HepG2 (cell line): ENCODE results near the gene SECTM1. TPM values are rescaled to one million over a fixed set of nuclear protein-coding genes. Genes with fewer than 3 reads are reported as not detected.

Experiments
- ATAC-seq: fragments of 200-7000 bp; cut with Tn5 transposase; 3 replicates; pipeline ENCODE4 v1.9.1; 2020; ENCODE audit warnings: mild to moderate bottlenecking, moderate library complexity
- BruUV-seq: library from RNA; stranded (reverse); fragments of 400-500 nt; replicated peaks from 2 replicates; lab custom pipeline; 2021; lab: Mats Ljungman, UMichigan
- CTCF ChIA-PET: fragments of 300-600 bp; formaldehyde crosslinking; extraction: SDS; loops from one replicate; lab custom pipeline; 2021; ENCODE audit warnings: low total read pairs, inconsistent platforms, low intra/inter-chr PET ratio; lab: Yijun Ruan, JAX
- POLR2A ChIA-PET: fragments of 350-600 bp; sonication (Branson Sonifier 250); formaldehyde crosslinking; loops from one replicate; lab custom pipeline; 2020; ENCODE audit warnings: antibody characterized with exemption, inconsistent platforms; lab: Yijun Ruan, JAX
- DNase-seq: peaks from one replicate; pipeline ENCODE4 v3.0.0-alpha.2; 2015; ENCODE audit warnings: low spot score
- FAIRE-seq: peaks from 3 replicates; lab custom pipeline; 2011; peaks lifted over from hg19 to GRCh38; lab: Jason Lieb, UNC
- H2AFZ ChIP-seq: one replicate; pipeline ENCODE4 v1.6.1; 2011; ENCODE audit warnings: low read length, inconsistent platforms
- H3K27ac ChIP-seq: fragments of 300-600 bp; 3 replicates; pipeline ENCODE4 v1.8.0; 2011; ENCODE audit warnings: mixed run types, mild to moderate bottlenecking, mixed read lengths, low read length, inconsistent platforms; ENCODE audit not compliant: insufficient read depth; ENCODE audit errors: extremely low read length
- H3K27me3 ChIP-seq, 2 experiments: fragments of 200-600 bp in 1 of 2; 2 replicates in 1 of 2; 3 replicates in 1 of 2; pipeline versions ENCODE4 v1.6.0 to v1.8.0; 2011; ENCODE audit warnings: low read length in 2 of 2, mild to moderate bottlenecking in 2 of 2, moderate library complexity in 2 of 2, inconsistent platforms in 1 of 2; ENCODE audit not compliant: insufficient read depth in 2 of 2, control insufficient read depth in 1 of 2
- H3K36me3 ChIP-seq, 2 experiments: fragments of 200-600 bp in 1 of 2; replicated peaks in 1 of 2; 2 replicates in 1 of 2; 3 replicates in 1 of 2; pipeline versions ENCODE4 v1.5.1 to v1.8.0; 2011; ENCODE audit warnings: low read length in 2 of 2, inconsistent platforms in 1 of 2; ENCODE audit not compliant: insufficient read depth in 2 of 2, control insufficient read depth in 1 of 2
- H3K4me1 ChIP-seq: 2 replicates; pipeline ENCODE4 v1.5.1; 2012; ENCODE audit warnings: low read length, inconsistent platforms; ENCODE audit not compliant: insufficient read depth
- H3K4me2 ChIP-seq: 2 replicates; pipeline ENCODE4 v1.6.0; 2011; ENCODE audit warnings: low read depth, low read length, inconsistent platforms
- H3K4me3 ChIP-seq, 3 experiments: fragments of 200-600 bp in 1 of 3; sonication (generic), shearing (Covaris generic) in 1 of 3; replicated peaks in 1 of 3; 2 replicates each; pipeline ENCODE4 v1.5.1; 2011 to 2016; ENCODE audit warnings: low read length in 3 of 3, inconsistent platforms in 2 of 3, low read depth in 2 of 3, mild to moderate bottlenecking in 2 of 3, control low read depth in 1 of 3, mixed read lengths in 1 of 3; ENCODE audit not compliant: insufficient read depth in 1 of 3
- H3K79me2 ChIP-seq: one replicate; pipeline ENCODE4 v1.6.1; 2011; ENCODE audit warnings: low read length, inconsistent platforms; ENCODE audit not compliant: insufficient read depth
- H3K9ac ChIP-seq: 2 replicates; pipeline ENCODE4 v1.6.0; 2011; ENCODE audit warnings: mild to moderate bottlenecking, low read depth, low read length, inconsistent platforms; ENCODE audit not compliant: insufficient read depth
- H3K9me3 ChIP-seq: 2 replicates; pipeline ENCODE4 v1.5.1; 2012; ENCODE audit warnings: mild to moderate bottlenecking, low read length
- H4K20me1 ChIP-seq: 2 replicates; pipeline ENCODE4 v1.6.0; 2011; ENCODE audit warnings: inconsistent platforms, mild to moderate bottlenecking, low read length, moderate library complexity; ENCODE audit not compliant: insufficient read depth
- AKAP8 ChIP-seq: sonication (generic); formaldehyde crosslinking; IDR thresholded peaks from 2 replicates; pipeline ENCODE4 v1.5.1; 2020; ENCODE audit warnings: mild to moderate bottlenecking, missing genetic modification reagents
- ELF3 ChIP-seq: IDR thresholded peaks from 2 replicates; pipeline ENCODE4 v1.6.1; 2016; ENCODE audit warnings: missing genetic modification reagents, missing compliant biosample characterization
- NR2F2 ChIP-seq: IDR thresholded peaks from 2 replicates; pipeline ENCODE4 v1.6.1; 2012; ENCODE audit warnings: low read depth, inconsistent platforms, borderline replicate concordance
- RORA ChIP-seq: sonication (generic); formaldehyde crosslinking; IDR thresholded peaks from 2 replicates; pipeline ENCODE4 v1.5.0; 2020; ENCODE audit warnings: mild to moderate bottlenecking, missing genetic modification reagents, moderate library complexity
- SP140L ChIP-seq: sonication (generic); formaldehyde crosslinking; IDR thresholded peaks from 2 replicates; pipeline ENCODE4 v1.4.0; 2020; ENCODE audit warnings: missing genetic modification reagents, borderline replicate concordance
- ZNF264 ChIP-seq: sonication (generic); formaldehyde crosslinking; IDR thresholded peaks from 2 replicates; pipeline ENCODE4 v1.4.0; 2020; ENCODE audit warnings: missing genetic modification reagents
- ZNF451 ChIP-seq: sonication (generic); formaldehyde crosslinking; IDR thresholded peaks from 2 replicates; pipeline ENCODE4 v1.5.0; 2020; ENCODE audit warnings: mild to moderate bottlenecking, missing genetic modification reagents
- WGBS: methylation state at CpG from one replicate; pipeline ENCODE4 v1.1.6; 2017; ENCODE audit warnings: low lambda C conversion rate; 5-methylcytosine and 5-hydroxymethylcytosine counted together
- in situ Hi-C: cut with HindIII; loops from 2 replicates; pipeline ENCODE4 v1.10.0; 2017; ENCODE audit warnings: low pct_unique_long_range_greater_than_20kb; ENCODE audit not compliant: extremely low pct_ligation_motif_present
- intact Hi-C: fragments of 100-400 bp; cut with micrococcal nuclease; formaldehyde crosslinking; loops from one replicate; pipeline ENCODE4 v1.10.0; 2022; ENCODE audit not compliant: unreplicated experiment
- polyA plus RNA-seq, 8 experiments: library from polyadenylated mRNA; depleted of rRNA in 3 of 8; stranded (reverse) in 7 of 8; unstranded in 1 of 8; fragments of >200 nt; fragmentation: Illumina TruSeq in 4 of 8; extraction: Trizol in 4 of 8; gene quantifications; 2 replicates each; pipeline versions ENCODE4 v1.2.1 to v1.2.3, GENCODE V29; 2011 to 2016; ENCODE audit warnings: low read depth in 4 of 8, missing spikeins in 1 of 8, mixed read lengths in 1 of 8; ENCODE audit not compliant: insufficient read depth in 1 of 8
- total RNA-seq, 5 experiments: library from RNA; depleted of rRNA; stranded (reverse); fragments of >200 nt; fragmentation: Illumina TruSeq; extraction: Trizol; gene quantifications; 2 replicates each; pipeline ENCODE4 v1.2.3, GENCODE V29; 2016; ENCODE audit warnings: low read depth in 1 of 5
- TF ChIP-seq, protein P1 (sequence below): fragments of 450-650 bp; IDR thresholded peaks from 2 replicates; pipeline ENCODE4 v1.6.1; 2017; ENCODE audit warnings: mild to moderate bottlenecking
- TF ChIP-seq, protein P2 (sequence below): sonication (generic); formaldehyde crosslinking; IDR thresholded peaks from 2 replicates; pipeline ENCODE4 v1.4.0; 2020; ENCODE audit warnings: low read depth, missing genetic modification reagents
- TF ChIP-seq, protein P3 (sequence below): sonication (generic); formaldehyde crosslinking; IDR thresholded peaks from 2 replicates; pipeline ENCODE4 v1.5.1; 2020; ENCODE audit warnings: mild to moderate bottlenecking, missing genetic modification reagents, borderline replicate concordance

SECTM1 gene
- total and polyA plus RNA-seq, 2 of the 13 experiments (the other 11 are each of a cell fraction or from before 2014, with no cell fraction given) = 3.5 to 5.3 TPM

DNA sequence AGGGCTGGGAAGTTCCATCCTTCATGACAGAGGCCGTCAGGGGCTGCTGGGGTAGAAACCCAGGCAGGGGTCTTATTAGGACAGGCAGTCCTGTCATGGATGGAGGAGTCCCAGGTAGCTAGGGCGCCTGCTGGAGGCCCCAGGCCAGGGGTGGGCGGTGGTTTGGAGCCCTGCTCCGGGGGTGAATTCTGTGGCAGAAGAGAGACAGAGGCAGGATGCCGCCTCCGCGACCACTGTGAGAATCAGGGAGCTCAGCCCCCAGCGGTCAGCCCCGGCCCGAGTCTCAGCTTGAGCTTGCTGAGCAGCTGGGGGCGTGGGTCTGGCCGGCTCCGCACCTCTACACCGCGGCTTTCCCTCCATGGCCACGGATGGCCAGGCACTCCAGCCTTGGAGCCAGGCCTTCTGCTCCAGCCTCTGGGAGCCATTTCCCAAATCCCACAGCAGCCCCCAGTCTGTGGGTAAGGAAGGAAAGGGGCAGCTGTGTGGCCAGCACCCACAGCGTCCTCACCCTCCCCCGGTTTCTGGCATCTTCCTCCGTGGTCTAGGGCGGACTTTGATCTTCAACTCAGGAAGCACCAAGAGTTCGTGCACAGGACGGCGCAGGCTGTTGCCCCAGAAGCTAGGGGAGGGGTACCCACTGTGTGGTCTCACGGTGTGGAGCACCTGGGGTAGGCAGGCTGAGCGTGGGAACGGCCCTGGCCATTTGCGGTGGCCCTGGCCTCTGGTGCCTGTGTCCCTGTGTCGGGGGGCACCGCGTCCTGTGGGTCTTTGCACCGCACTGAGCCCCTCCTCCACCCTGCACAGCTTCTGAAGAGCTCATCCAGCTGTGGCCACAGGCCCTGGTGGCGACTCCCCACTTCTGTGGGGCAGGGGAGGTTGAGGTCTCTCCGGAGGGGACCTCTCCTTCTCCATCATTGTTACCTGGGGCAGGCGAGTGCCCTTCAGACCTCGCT is 30.3 kb downstream of the SECTM1 start:
- H3K36me3 ChIP-seq = no peaks in the 10 kb centered on the region
- no peaks in the 10 kb centered on the region for H4K20me1 ChIP-seq
- CTCF ChIA-PET = no interaction called here
- ATAC-seq (peak; percentile 35), DNase-seq (no peak), FAIRE-seq (peak; percentile 70)
- peaks cover 78% of the 10 kb centered on the region for H3K4me1 ChIP-seq
- H3K9me3 ChIP-seq = no peaks in the 10 kb centered on the region
- no TSS peak for BruUV-seq
- H3K4me3 ChIP-seq = peak overlapping the region in 2 of 3 experiments; percentile 42 to 59; a peak in 3 of 6 replicates
- no peaks in the 10 kb centered on the region for H3K27me3 ChIP-seq
- peak overlapping the region; percentile 74 for H3K4me2 ChIP-seq
- no peak overlapping the region for H3K9ac ChIP-seq
- POLR2A ChIA-PET = interaction anchor here (0.6 to 12.8 kb wide), 18 partner anchors 8 to 74 kb away, joined by 3 to 270 read pairs (median 8); partner anchors contain the start of genes CD7, CSNK1D, SECTM1 and SLC16A3
- in situ Hi-C loops (no loop called here), intact Hi-C loops (loop anchor here (5.0 kb wide), 1 partner anchor 34 kb away; no protein-coding TSS in a partner anchor)
- H3K79me2 ChIP-seq = no peaks in the 10 kb centered on the region
- no peak overlapping the region for H3K27ac ChIP-seq
- H2AFZ ChIP-seq = no peak overlapping the region
- 29% methylated on average over 19 of the region's 35 CpGs for WGBS
- TF ChIP-seq RORA (CRISPR knock-in tag) = no peak
- TF ChIP-seq ZNF451 (CRISPR knock-in tag) = peak; percentile 75; the same call in 1 of the 2 replicates
- TF ChIP-seq ELF3 (CRISPR knock-in tag) = peak; percentile 71
- TF ChIP-seq, protein P1, sequence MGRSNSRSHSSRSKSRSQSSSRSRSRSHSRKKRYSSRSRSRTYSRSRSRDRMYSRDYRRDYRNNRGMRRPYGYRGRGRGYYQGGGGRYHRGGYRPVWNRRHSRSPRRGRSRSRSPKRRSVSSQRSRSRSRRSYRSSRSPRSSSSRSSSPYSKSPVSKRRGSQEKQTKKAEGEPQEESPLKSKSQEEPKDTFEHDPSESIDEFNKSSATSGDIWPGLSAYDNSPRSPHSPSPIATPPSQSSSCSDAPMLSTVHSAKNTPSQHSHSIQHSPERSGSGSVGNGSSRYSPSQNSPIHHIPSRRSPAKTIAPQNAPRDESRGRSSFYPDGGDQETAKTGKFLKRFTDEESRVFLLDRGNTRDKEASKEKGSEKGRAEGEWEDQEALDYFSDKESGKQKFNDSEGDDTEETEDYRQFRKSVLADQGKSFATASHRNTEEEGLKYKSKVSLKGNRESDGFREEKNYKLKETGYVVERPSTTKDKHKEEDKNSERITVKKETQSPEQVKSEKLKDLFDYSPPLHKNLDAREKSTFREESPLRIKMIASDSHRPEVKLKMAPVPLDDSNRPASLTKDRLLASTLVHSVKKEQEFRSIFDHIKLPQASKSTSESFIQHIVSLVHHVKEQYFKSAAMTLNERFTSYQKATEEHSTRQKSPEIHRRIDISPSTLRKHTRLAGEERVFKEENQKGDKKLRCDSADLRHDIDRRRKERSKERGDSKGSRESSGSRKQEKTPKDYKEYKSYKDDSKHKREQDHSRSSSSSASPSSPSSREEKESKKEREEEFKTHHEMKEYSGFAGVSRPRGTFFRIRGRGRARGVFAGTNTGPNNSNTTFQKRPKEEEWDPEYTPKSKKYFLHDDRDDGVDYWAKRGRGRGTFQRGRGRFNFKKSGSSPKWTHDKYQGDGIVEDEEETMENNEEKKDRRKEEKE = no peak
- no peak for TF ChIP-seq AKAP8
- peak; percentile 90 for TF ChIP-seq ZNF264 (CRISPR knock-in tag)
- TF ChIP-seq SP140L (CRISPR knock-in tag) = no peak
- TF ChIP-seq, protein P2, sequence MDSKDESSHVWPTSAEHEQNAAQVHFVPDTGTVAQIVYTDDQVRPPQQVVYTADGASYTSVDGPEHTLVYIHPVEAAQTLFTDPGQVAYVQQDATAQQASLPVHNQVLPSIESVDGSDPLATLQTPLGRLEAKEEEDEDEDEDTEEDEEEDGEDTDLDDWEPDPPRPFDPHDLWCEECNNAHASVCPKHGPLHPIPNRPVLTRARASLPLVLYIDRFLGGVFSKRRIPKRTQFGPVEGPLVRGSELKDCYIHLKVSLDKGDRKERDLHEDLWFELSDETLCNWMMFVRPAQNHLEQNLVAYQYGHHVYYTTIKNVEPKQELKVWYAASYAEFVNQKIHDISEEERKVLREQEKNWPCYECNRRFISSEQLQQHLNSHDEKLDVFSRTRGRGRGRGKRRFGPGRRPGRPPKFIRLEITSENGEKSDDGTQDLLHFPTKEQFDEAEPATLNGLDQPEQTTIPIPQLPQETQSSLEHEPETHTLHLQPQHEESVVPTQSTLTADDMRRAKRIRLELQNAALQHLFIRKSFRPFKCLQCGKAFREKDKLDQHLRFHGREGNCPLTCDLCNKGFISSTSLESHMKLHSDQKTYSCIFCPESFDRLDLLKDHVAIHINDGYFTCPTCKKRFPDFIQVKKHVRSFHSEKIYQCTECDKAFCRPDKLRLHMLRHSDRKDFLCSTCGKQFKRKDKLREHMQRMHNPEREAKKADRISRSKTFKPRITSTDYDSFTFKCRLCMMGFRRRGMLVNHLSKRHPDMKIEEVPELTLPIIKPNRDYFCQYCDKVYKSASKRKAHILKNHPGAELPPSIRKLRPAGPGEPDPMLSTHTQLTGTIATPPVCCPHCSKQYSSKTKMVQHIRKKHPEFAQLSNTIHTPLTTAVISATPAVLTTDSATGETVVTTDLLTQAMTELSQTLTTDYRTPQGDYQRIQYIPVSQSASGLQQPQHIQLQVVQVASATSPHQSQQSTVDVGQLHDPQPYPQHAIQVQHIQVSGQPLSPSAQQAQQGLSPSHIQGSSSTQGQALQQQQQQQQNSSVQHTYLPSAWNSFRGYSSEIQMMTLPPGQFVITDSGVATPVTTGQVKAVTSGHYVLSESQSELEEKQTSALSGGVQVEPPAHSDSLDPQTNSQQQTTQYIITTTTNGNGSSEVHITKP (CRISPR knock-in tag) = no peak
- no peak; the same call in 1 of the 2 replicates for TF ChIP-seq NR2F2
- TF ChIP-seq, protein P3, sequence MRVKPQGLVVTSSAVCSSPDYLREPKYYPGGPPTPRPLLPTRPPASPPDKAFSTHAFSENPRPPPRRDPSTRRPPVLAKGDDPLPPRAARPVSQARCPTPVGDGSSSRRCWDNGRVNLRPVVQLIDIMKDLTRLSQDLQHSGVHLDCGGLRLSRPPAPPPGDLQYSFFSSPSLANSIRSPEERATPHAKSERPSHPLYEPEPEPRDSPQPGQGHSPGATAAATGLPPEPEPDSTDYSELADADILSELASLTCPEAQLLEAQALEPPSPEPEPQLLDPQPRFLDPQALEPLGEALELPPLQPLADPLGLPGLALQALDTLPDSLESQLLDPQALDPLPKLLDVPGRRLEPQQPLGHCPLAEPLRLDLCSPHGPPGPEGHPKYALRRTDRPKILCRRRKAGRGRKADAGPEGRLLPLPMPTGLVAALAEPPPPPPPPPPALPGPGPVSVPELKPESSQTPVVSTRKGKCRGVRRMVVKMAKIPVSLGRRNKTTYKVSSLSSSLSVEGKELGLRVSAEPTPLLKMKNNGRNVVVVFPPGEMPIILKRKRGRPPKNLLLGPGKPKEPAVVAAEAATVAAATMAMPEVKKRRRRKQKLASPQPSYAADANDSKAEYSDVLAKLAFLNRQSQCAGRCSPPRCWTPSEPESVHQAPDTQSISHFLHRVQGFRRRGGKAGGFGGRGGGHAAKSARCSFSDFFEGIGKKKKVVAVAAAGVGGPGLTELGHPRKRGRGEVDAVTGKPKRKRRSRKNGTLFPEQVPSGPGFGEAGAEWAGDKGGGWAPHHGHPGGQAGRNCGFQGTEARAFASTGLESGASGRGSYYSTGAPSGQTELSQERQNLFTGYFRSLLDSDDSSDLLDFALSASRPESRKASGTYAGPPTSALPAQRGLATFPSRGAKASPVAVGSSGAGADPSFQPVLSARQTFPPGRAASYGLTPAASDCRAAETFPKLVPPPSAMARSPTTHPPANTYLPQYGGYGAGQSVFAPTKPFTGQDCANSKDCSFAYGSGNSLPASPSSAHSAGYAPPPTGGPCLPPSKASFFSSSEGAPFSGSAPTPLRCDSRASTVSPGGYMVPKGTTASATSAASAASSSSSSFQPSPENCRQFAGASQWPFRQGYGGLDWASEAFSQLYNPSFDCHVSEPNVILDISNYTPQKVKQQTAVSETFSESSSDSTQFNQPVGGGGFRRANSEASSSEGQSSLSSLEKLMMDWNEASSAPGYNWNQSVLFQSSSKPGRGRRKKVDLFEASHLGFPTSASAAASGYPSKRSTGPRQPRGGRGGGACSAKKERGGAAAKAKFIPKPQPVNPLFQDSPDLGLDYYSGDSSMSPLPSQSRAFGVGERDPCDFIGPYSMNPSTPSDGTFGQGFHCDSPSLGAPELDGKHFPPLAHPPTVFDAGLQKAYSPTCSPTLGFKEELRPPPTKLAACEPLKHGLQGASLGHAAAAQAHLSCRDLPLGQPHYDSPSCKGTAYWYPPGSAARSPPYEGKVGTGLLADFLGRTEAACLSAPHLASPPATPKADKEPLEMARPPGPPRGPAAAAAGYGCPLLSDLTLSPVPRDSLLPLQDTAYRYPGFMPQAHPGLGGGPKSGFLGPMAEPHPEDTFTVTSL (CRISPR knock-in tag) = peak; percentile 36; the same call in 1 of the 2 replicates
